HepG2 (cell line): ENCODE measurements around the gene VPS13D. TPM values are rescaled to one million over a fixed set of nuclear protein-coding genes. Genes with fewer than 3 reads are reported as not detected.

Experiments used
- FOXO1 ChIP-seq: sonication (generic); formaldehyde crosslinking; IDR thresholded peaks from 2 replicates; pipeline ENCODE4 v1.4.0; 2020; ENCODE audit warnings: missing genetic modification reagents
- HNF4A ChIP-seq: sonication (generic); formaldehyde crosslinking; IDR thresholded peaks from 2 replicates; pipeline ENCODE4 v1.4.0; 2020; ENCODE audit warnings: missing genetic modification reagents
- HOXD1 ChIP-seq: sonication (generic); formaldehyde crosslinking; IDR thresholded peaks from 2 replicates; pipeline ENCODE4 v1.5.0; 2020; ENCODE audit warnings: missing genetic modification reagents
- KAT7 ChIP-seq: IDR thresholded peaks from 2 replicates; pipeline ENCODE4 v1.6.1; 2018; ENCODE audit warnings: borderline replicate concordance, missing compliant biosample characterization
- ZNF33A ChIP-seq: sonication (generic); formaldehyde crosslinking; IDR thresholded peaks from 2 replicates; pipeline ENCODE4 v1.5.1; 2020; ENCODE audit warnings: missing genetic modification reagents, mild to moderate bottlenecking, moderate library complexity, borderline replicate concordance
- polyA plus RNA-seq, 8 experiments: library from polyadenylated mRNA; depleted of rRNA in 3 of 8; stranded (reverse) in 7 of 8; unstranded in 1 of 8; fragments of >200 nt; fragmentation: Illumina TruSeq in 4 of 8; extraction: Trizol in 4 of 8; gene quantifications; 2 replicates each; pipeline versions ENCODE4 v1.2.1 to v1.2.3, GENCODE V29; 2011 to 2016; ENCODE audit warnings: low read depth in 4 of 8, missing spikeins in 1 of 8, mixed read lengths in 1 of 8; ENCODE audit not compliant: insufficient read depth in 1 of 8
- total RNA-seq, 5 experiments: library from RNA; depleted of rRNA; stranded (reverse); fragments of >200 nt; fragmentation: Illumina TruSeq; extraction: Trizol; gene quantifications; 2 replicates each; pipeline ENCODE4 v1.2.3, GENCODE V29; 2016; ENCODE audit warnings: low read depth in 1 of 5
- TF ChIP-seq, protein P1 (sequence below): sonication (generic); formaldehyde crosslinking; IDR thresholded peaks from 2 replicates; pipeline ENCODE4 v1.4.0; 2020; ENCODE audit warnings: missing genetic modification reagents, borderline replicate concordance
- TF ChIP-seq, protein P2 (sequence below), 2 experiments: sonication (generic) in 1 of 2; formaldehyde crosslinking in 1 of 2; IDR thresholded peaks; 2 replicates each; pipeline versions ENCODE4 v1.5.1 to v1.6.1; 2011 to 2020; ENCODE audit warnings: borderline replicate concordance in 1 of 2, low read depth in 1 of 2, low read length in 1 of 2, mild to moderate bottlenecking in 1 of 2, missing genetic modification reagents in 1 of 2, moderate library complexity in 1 of 2
- TF ChIP-seq, protein P3 (sequence below): sonication (generic); IDR thresholded peaks from 2 replicates; pipeline ENCODE4 v1.6.1; 2016; ENCODE audit warnings: low read depth, borderline replicate concordance

VPS13D gene
- total and polyA plus RNA-seq, 2 of the 13 experiments (the other 11 are each of a cell fraction or from before 2014, with no cell fraction given) = 8.6 to 13.9 TPM

DNA sequence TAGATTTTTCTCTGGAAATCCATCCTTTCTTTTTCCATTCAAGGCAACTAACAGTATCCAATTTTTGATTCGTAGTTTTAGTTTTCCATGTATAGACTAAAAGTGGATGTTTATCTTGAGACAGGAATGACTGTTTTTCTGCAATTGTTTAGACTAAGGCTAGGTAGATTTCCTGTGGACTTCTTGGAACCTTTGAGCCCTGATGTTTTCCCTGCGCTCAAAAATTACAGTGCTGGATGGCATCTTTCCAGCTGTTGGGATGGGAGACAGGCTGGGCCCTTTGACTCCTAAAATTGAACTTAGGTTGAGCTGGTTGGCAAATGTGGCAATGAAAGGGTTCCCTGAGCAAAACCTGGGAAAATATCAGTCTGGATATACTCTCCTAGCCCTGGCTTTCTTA is 207.8 kb downstream of the VPS13D start (continued):
- TF ChIP-seq, protein P1, sequence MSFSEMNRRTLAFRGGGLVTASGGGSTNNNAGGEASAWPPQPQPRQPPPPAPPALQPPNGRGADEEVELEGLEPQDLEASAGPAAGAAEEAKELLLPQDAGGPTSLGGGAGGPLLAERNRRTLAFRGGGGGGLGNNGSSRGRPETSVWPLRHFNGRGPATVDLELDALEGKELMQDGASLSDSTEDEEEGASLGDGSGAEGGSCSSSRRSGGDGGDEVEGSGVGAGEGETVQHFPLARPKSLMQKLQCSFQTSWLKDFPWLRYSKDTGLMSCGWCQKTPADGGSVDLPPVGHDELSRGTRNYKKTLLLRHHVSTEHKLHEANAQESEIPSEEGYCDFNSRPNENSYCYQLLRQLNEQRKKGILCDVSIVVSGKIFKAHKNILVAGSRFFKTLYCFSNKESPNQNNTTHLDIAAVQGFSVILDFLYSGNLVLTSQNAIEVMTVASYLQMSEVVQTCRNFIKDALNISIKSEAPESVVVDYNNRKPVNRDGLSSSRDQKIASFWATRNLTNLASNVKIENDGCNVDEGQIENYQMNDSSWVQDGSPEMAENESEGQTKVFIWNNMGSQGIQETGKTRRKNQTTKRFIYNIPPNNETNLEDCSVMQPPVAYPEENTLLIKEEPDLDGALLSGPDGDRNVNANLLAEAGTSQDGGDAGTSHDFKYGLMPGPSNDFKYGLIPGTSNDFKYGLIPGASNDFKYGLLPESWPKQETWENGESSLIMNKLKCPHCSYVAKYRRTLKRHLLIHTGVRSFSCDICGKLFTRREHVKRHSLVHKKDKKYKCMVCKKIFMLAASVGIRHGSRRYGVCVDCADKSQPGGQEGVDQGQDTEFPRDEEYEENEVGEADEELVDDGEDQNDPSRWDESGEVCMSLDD = no peak
- TF ChIP-seq, protein P2, sequence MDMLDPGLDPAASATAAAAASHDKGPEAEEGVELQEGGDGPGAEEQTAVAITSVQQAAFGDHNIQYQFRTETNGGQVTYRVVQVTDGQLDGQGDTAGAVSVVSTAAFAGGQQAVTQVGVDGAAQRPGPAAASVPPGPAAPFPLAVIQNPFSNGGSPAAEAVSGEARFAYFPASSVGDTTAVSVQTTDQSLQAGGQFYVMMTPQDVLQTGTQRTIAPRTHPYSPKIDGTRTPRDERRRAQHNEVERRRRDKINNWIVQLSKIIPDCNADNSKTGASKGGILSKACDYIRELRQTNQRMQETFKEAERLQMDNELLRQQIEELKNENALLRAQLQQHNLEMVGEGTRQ (IDR thresholded peaks at IDR 0.05; ENCODE audit: low read depth, low read length) = no peak
- TF ChIP-seq, protein P2 (CRISPR knock-in tag; IDR thresholded peaks at IDR 0.05; ENCODE audit: borderline replicate concordance) = no peak
- TF ChIP-seq, protein P3, sequence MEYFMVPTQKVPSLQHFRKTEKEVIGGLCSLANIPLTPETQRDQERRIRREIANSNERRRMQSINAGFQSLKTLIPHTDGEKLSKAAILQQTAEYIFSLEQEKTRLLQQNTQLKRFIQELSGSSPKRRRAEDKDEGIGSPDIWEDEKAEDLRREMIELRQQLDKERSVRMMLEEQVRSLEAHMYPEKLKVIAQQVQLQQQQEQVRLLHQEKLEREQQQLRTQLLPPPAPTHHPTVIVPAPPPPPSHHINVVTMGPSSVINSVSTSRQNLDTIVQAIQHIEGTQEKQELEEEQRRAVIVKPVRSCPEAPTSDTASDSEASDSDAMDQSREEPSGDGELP = peak; percentile 52; the same call in 1 of the 2 replicates
- no peak for TF ChIP-seq KAT7 (CRISPR knock-in tag)
- no peak for TF ChIP-seq ZNF33A (CRISPR knock-in tag)
- TF ChIP-seq HOXD1 (CRISPR knock-in tag) = no peak
- TF ChIP-seq HNF4A (CRISPR knock-in tag) = peak; percentile 73
- peak; percentile 52; the same call in 1 of the 2 replicates for TF ChIP-seq FOXO1 (CRISPR knock-in tag)
